Measurements from ENCODE around the gene DCC. TPM values are rescaled to one million over a fixed set of nuclear protein-coding genes. Genes with fewer than 3 reads are reported as not detected.

Gene DCC
- total RNA-seq, 1 experiment from 2014 or later = 0.72 TPM

DNA sequence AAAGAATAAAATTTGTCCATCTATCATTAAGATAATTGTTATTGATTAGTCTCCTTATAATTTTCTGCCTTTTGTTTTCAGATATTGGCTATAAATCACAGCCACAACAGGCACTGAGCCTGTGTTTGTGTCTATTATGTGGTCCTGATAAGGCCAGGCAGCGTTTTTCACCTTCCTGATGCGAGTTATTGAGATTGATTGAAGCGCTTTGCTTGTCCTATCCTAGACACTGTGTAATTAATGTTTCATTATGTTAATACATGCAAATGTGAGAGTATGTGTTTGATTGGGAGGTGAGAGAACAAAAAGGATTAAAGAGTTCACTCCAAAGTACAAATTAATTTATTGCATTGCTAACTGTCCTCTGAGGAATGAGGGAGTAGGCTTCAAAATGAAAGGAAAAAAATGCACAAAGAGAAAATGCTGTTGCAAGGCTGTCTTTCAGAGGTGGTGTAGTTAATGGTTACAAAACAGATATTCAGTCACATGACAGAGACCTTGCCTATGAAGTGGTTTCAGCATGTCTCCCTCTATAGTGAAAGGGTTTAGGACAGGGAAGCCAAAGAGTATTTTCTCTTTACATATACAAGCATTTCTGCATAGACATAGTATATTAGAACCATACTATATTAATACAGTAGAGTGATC, 391.1 kb downstream of the DCC start:
- Mint-ChIP-seq H3K27ac (no peak overlapping the region), H3K4me3 (no peak overlapping the region), H3K4me1 (no peaks in the 10 kb centered on the region; the same call in 1 of the 2 replicates), H3K9me3 (no peaks in the 10 kb centered on the region), H3K36me3 (no peaks in the 10 kb centered on the region), H3K27me3 (ENCODE audit: low read depth) (no peaks in the 10 kb centered on the region)
- DNase-seq (ENCODE audit: low spot score) (no peak), ATAC-seq (no peak)
- ChIA-PET CTCF (no interaction called here), POLR2A (no interaction called here)
- TF ChIP-seq ZNF416 (CRISPR knock-in tag; IDR thresholded peaks at IDR 0.05) = no peak
- no peak for TF ChIP-seq IRF2 (CRISPR knock-in tag; IDR thresholded peaks at IDR 0.05; ENCODE audit: borderline replicate concordance, low read depth)
- no peak for TF ChIP-seq GABPB1 (CRISPR knock-in tag; IDR thresholded peaks at IDR 0.05)
- TF ChIP-seq NR3C1 (CRISPR knock-in tag; conservative IDR thresholded peaks at IDR 0.05; ENCODE audit: low read depth) = no peak

GRCh38 chr18:52738946-52739345, 398.9 kb downstream of the DCC start:
- no peak overlapping the region for H3K27ac Mint-ChIP-seq
- no peaks in the 10 kb centered on the region for H3K9me3 Mint-ChIP-seq
- no peak overlapping the region for H3K4me3 Mint-ChIP-seq
- no peaks in the 10 kb centered on the region for H3K36me3 Mint-ChIP-seq
- peaks cover 3% of the 10 kb centered on the region; the same call in 1 of the 2 replicates for H3K4me1 Mint-ChIP-seq
- ATAC-seq (no peak), DNase-seq (ENCODE audit: low spot score) (no peak)
- CTCF ChIA-PET = no interaction called here
- H3K27me3 Mint-ChIP-seq (ENCODE audit: low read depth) = no peaks in the 10 kb centered on the region
- POLR2A ChIA-PET = no interaction called here
- TF ChIP-seq NR1H2 (CRISPR knock-in tag; IDR thresholded peaks at IDR 0.05) (no peak), ZBTB43 (CRISPR knock-in tag; IDR thresholded peaks at IDR 0.05) (no peak), NFYB (CRISPR knock-in tag; conservative IDR thresholded peaks at IDR 0.05; ENCODE audit: low read depth) (no peak), ATF2 (CRISPR knock-in tag; IDR thresholded peaks at IDR 0.05; ENCODE audit: borderline replicate concordance, low read depth) (no peak), EMX1 (CRISPR knock-in tag; IDR thresholded peaks at IDR 0.05) (no peak), ZNF423 (CRISPR knock-in tag; IDR thresholded peaks at IDR 0.05) (no peak), CDX4 (CRISPR knock-in tag; IDR thresholded peaks at IDR 0.05; ENCODE audit: borderline replicate concordance) (no peak), GRHL2 (CRISPR knock-in tag; IDR thresholded peaks at IDR 0.05; ENCODE audit: insufficient replicate concordance, severe bottlenecking) (no peak), GABPB1 (CRISPR knock-in tag; IDR thresholded peaks at IDR 0.05) (no peak), TEAD1 (CRISPR knock-in tag; IDR thresholded peaks at IDR 0.05) (no peak), SOX15 (CRISPR knock-in tag; IDR thresholded peaks at IDR 0.05) (no peak), TCF7 (CRISPR knock-in tag; IDR thresholded peaks at IDR 0.05; ENCODE audit: low read depth) (no peak), ZNF219 (CRISPR knock-in tag; IDR thresholded peaks at IDR 0.05; ENCODE audit: borderline replicate concordance) (no peak)
- TF ChIP-seq, protein P1, sequence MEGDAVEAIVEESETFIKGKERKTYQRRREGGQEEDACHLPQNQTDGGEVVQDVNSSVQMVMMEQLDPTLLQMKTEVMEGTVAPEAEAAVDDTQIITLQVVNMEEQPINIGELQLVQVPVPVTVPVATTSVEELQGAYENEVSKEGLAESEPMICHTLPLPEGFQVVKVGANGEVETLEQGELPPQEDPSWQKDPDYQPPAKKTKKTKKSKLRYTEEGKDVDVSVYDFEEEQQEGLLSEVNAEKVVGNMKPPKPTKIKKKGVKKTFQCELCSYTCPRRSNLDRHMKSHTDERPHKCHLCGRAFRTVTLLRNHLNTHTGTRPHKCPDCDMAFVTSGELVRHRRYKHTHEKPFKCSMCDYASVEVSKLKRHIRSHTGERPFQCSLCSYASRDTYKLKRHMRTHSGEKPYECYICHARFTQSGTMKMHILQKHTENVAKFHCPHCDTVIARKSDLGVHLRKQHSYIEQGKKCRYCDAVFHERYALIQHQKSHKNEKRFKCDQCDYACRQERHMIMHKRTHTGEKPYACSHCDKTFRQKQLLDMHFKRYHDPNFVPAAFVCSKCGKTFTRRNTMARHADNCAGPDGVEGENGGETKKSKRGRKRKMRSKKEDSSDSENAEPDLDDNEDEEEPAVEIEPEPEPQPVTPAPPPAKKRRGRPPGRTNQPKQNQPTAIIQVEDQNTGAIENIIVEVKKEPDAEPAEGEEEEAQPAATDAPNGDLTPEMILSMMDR (IDR thresholded peaks at IDR 0.05) = no peak
- TF ChIP-seq, protein P2, sequence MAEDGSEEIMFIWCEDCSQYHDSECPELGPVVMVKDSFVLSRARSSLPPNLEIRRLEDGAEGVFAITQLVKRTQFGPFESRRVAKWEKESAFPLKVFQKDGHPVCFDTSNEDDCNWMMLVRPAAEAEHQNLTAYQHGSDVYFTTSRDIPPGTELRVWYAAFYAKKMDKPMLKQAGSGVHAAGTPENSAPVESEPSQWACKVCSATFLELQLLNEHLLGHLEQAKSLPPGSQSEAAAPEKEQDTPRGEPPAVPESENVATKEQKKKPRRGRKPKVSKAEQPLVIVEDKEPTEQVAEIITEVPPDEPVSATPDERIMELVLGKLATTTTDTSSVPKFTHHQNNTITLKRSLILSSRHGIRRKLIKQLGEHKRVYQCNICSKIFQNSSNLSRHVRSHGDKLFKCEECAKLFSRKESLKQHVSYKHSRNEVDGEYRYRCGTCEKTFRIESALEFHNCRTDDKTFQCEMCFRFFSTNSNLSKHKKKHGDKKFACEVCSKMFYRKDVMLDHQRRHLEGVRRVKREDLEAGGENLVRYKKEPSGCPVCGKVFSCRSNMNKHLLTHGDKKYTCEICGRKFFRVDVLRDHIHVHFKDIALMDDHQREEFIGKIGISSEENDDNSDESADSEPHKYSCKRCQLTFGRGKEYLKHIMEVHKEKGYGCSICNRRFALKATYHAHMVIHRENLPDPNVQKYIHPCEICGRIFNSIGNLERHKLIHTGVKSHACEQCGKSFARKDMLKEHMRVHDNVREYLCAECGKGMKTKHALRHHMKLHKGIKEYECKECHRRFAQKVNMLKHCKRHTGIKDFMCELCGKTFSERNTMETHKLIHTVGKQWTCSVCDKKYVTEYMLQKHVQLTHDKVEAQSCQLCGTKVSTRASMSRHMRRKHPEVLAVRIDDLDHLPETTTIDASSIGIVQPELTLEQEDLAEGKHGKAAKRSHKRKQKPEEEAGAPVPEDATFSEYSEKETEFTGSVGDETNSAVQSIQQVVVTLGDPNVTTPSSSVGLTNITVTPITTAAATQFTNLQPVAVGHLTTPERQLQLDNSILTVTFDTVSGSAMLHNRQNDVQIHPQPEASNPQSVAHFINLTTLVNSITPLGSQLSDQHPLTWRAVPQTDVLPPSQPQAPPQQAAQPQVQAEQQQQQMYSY (CRISPR knock-in tag; IDR thresholded peaks at IDR 0.05) = no peak
- TF ChIP-seq, protein P3, sequence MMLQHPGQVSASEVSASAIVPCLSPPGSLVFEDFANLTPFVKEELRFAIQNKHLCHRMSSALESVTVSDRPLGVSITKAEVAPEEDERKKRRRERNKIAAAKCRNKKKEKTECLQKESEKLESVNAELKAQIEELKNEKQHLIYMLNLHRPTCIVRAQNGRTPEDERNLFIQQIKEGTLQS (CRISPR knock-in tag; conservative IDR thresholded peaks at IDR 0.05) = no peak
